ENCODE results near the gene PRAMEF11. TPM values are rescaled to one million over a fixed set of nuclear protein-coding genes. Genes with fewer than 3 reads are reported as not detected.

PRAMEF11 gene
- total RNA-seq, 6 experiments from 2014 or later: not detected

- Histone ChIP-seq H3K27ac (no peak overlapping the region), H3K4me1 (no peaks in the 10 kb centered on the region), H3K9me3 (no peaks in the 10 kb centered on the region), H3K36me3 (no peaks in the 10 kb centered on the region), H3K27me3 (no peaks in the 10 kb centered on the region), H3K4me3 (no peak overlapping the region)
- TF ChIP-seq, protein P1, sequence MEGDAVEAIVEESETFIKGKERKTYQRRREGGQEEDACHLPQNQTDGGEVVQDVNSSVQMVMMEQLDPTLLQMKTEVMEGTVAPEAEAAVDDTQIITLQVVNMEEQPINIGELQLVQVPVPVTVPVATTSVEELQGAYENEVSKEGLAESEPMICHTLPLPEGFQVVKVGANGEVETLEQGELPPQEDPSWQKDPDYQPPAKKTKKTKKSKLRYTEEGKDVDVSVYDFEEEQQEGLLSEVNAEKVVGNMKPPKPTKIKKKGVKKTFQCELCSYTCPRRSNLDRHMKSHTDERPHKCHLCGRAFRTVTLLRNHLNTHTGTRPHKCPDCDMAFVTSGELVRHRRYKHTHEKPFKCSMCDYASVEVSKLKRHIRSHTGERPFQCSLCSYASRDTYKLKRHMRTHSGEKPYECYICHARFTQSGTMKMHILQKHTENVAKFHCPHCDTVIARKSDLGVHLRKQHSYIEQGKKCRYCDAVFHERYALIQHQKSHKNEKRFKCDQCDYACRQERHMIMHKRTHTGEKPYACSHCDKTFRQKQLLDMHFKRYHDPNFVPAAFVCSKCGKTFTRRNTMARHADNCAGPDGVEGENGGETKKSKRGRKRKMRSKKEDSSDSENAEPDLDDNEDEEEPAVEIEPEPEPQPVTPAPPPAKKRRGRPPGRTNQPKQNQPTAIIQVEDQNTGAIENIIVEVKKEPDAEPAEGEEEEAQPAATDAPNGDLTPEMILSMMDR (IDR thresholded peaks at IDR 0.05): no peak
- no peak for TF ChIP-seq POLR2A (IDR thresholded peaks at IDR 0.05)
- no peak for DNase-seq
- intact Hi-C loops (cut with DNase I): no loop called here
- WGBS (ENCODE audit: insufficient coverage, low coverage, low lambda C conversion rate, missing lambda C conversion rate): 38% methylated on average over 2 of the region's 2 CpGs
- ATAC-seq: no peak
These were observed 19.8 kb downstream of the PRAMEF11 start for GRCh38 chr1:12811409-12811784.

DNA sequence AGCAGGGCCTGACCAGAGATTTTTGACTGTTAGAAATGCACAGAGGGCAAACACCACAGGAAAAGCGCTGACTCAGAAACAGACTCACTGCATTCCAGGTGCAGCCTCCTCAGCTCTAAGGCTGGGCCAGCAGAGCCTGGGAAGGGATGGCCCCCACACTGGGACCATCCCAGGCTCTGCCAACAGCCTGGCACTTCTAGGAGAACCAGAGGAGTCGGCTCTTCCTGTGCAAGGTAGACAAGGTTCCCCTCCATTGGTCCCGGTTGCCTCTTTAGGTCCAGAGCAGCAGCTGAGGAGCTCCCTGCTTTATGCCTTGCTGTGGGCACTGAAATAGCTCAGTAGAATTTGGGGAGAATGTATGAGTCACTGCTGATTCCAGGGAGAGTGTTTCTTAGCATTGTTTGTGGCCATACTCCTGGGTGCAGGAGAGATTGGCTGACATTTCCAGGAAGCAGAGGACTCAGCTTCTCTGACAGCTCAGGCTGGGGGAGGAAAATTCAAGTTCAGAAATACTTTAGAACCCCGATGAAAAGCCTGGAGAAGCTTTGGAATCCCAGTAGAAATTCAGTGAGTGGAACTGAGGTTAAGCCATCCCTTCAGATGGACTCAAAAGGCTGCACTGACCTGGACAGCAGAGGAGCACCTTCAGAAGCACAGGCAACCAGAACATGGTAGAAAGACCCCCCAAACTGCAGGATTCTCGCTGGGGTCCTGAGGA is 20.4 kb downstream of the PRAMEF11 start:
- Histone ChIP-seq H3K4me3 (no peak overlapping the region), H3K9me3 (no peaks in the 10 kb centered on the region), H3K36me3 (no peaks in the 10 kb centered on the region), H3K27ac (no peak overlapping the region), H3K4me1 (no peaks in the 10 kb centered on the region), H3K27me3 (no peaks in the 10 kb centered on the region)
- TF ChIP-seq, protein P1 (IDR thresholded peaks at IDR 0.05): no peak
- no peak for TF ChIP-seq POLR2A (IDR thresholded peaks at IDR 0.05)
- intact Hi-C loops (cut with DNase I): no loop called here
- DNase-seq: no peak
- WGBS (ENCODE audit: insufficient coverage, low coverage, low lambda C conversion rate, missing lambda C conversion rate): 14% methylated on average over 1 of the region's 5 CpGs
- ATAC-seq: no peak

DNA sequence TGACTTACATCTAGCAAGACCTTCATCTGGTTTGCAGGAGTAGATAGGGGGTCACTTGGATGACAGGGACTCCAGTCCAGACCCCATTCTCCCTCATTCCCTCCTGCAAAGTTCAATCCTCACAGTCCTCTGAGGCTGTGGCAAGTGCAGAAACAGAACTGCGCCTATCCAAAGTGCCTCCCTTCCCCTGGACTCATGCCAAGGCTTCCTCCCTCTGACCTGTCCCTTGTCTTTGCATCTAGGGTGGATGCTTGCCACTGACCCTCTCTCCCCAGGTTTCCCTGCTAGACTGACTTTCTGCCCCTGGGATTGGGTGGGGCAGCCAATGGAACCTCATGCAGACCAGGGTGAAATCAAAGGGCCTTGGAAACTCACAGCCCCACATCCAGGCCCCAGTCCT is 21.3 kb downstream of the PRAMEF11 start:
- H3K27me3 ChIP-seq: no peaks in the 10 kb centered on the region
- no peak overlapping the region for H3K27ac ChIP-seq
- no peaks in the 10 kb centered on the region for H3K36me3 ChIP-seq
- H3K4me1 ChIP-seq: no peaks in the 10 kb centered on the region
- WGBS (ENCODE audit: insufficient coverage, low coverage, low lambda C conversion rate, missing lambda C conversion rate): no CpG with 5 or more reads among the region's 1 CpG
- intact Hi-C loops (cut with DNase I): no loop called here
- no peak for DNase-seq
- H3K9me3 ChIP-seq: no peaks in the 10 kb centered on the region
- TF ChIP-seq, protein P1 (IDR thresholded peaks at IDR 0.05): no peak
- TF ChIP-seq POLR2A (IDR thresholded peaks at IDR 0.05): no peak
- ATAC-seq: no peak
- no peak overlapping the region for H3K4me3 ChIP-seq

GRCh38 chr1:12799730-12800129 is 31.5 kb downstream of the PRAMEF11 start:
- no peak for TF ChIP-seq POLR2A (IDR thresholded peaks at IDR 0.05)
- TF ChIP-seq, protein P1 (IDR thresholded peaks at IDR 0.05): no peak
- Histone ChIP-seq H3K27me3 (no peaks in the 10 kb centered on the region), H3K4me3 (no peak overlapping the region), H3K9me3 (no peaks in the 10 kb centered on the region), H3K36me3 (no peaks in the 10 kb centered on the region), H3K4me1 (no peaks in the 10 kb centered on the region), H3K27ac (no peak overlapping the region)
- no peak for DNase-seq
- ATAC-seq: no peak
- 37% methylated on average over 2 of the region's 2 CpGs for WGBS (ENCODE audit: insufficient coverage, low coverage, low lambda C conversion rate, missing lambda C conversion rate)
- intact Hi-C loops (cut with DNase I): no loop called here

All from right lobe of liver (tissue), 6 donors.